Measurements from ENCODE around the gene CAPN10.

DNA sequence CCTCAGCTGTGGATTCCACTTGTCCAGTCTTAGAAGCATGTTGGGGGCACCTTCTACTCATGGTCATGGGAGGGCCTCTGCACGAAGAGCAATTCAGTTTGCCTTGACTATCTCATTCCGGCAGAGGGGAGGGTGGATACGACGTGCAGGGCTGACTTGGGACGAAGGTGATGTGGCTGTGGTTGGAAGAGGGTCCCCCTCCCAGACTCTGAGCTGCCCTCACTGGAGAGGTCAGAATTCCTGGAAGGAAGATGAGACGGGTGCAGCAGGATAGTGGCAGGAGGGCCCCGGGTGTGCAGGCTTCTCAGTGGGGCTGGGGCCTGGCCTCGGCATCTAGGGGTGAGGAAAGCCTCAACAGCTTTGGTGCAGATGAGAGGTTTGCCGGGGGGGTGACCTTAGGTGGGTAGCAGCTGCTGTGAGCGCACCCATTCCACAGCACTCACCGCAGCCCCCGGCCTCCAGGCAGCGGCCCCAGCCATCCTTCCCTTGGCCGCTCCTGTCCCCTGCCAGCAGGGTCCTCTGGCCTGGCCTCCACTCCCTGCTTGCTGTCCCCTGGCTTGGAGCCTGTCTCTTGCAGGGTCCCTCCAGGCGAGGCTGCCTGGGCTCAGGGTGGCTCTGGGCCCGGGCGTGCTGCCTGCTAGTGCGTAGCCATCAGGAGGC, 15.1 kb upstream of the CAPN10 start:
- TF ChIP-seq EZH2 (IDR thresholded peaks at IDR 0.05; ENCODE audit: borderline replicate concordance, low read length) = no peak
- TF ChIP-seq, protein P1, sequence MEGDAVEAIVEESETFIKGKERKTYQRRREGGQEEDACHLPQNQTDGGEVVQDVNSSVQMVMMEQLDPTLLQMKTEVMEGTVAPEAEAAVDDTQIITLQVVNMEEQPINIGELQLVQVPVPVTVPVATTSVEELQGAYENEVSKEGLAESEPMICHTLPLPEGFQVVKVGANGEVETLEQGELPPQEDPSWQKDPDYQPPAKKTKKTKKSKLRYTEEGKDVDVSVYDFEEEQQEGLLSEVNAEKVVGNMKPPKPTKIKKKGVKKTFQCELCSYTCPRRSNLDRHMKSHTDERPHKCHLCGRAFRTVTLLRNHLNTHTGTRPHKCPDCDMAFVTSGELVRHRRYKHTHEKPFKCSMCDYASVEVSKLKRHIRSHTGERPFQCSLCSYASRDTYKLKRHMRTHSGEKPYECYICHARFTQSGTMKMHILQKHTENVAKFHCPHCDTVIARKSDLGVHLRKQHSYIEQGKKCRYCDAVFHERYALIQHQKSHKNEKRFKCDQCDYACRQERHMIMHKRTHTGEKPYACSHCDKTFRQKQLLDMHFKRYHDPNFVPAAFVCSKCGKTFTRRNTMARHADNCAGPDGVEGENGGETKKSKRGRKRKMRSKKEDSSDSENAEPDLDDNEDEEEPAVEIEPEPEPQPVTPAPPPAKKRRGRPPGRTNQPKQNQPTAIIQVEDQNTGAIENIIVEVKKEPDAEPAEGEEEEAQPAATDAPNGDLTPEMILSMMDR (conservative IDR thresholded peaks at IDR 0.05 in 1 of 2, IDR thresholded peaks at IDR 0.05 in 1 of 2; ENCODE audit: extremely low read depth in 1 of 2, insufficient read depth in 1 of 2, low read depth in 1 of 2, low read length in 2 of 2) = no peak
